ENCODE results near the gene SLCO2A1. TPM values are rescaled to one million over a fixed set of nuclear protein-coding genes. Genes with fewer than 3 reads are reported as not detected.

Gene SLCO2A1
- total RNA-seq, 1 donor from 2014 or later, result 18.0 TPM

- H3K9me3 ChIP-seq (replicated peaks), result no peaks in the 10 kb centered on the region
- DNase-seq, result no peak
- peaks cover 58% of the 10 kb centered on the region for H3K4me1 ChIP-seq
- H3K27ac ChIP-seq (replicated peaks), result no peak overlapping the region
- intact Hi-C loops (cut with micrococcal nuclease), result no loop called here
- no peak for TF ChIP-seq CTCF (IDR thresholded peaks at IDR 0.05; ENCODE audit: borderline replicate concordance)
- H3K4me3 ChIP-seq, result no peak overlapping the region
- H3K27me3 ChIP-seq (ENCODE audit: low read depth), result peaks cover 17% of the 10 kb centered on the region
- no peaks in the 10 kb centered on the region for H3K36me3 ChIP-seq
Measured at GRCh38 chr3:133890972-133891644, 138.6 kb downstream of the SLCO2A1 start.

GRCh38 chr3:133890037-133890436, 139.7 kb downstream of the SLCO2A1 start:
- H3K36me3 ChIP-seq, result no peaks in the 10 kb centered on the region
- no peak for TF ChIP-seq CTCF (IDR thresholded peaks at IDR 0.05; ENCODE audit: borderline replicate concordance)
- peaks cover 48% of the 10 kb centered on the region for H3K4me1 ChIP-seq
- H3K9me3 ChIP-seq (replicated peaks), result no peaks in the 10 kb centered on the region
- H3K27me3 ChIP-seq (ENCODE audit: low read depth), result peaks cover 6% of the 10 kb centered on the region
- no peak for DNase-seq
- no peak overlapping the region for H3K27ac ChIP-seq (replicated peaks)
- intact Hi-C loops (cut with micrococcal nuclease), result no loop called here
- no peak overlapping the region for H3K4me3 ChIP-seq

GRCh38 chr3:133888726-133889340, 140.9 kb downstream of the SLCO2A1 start:
- no peak overlapping the region for H3K27ac ChIP-seq (replicated peaks)
- no peaks in the 10 kb centered on the region for H3K9me3 ChIP-seq (replicated peaks)
- intact Hi-C loops (cut with micrococcal nuclease), result no loop called here
- no peak for TF ChIP-seq CTCF (IDR thresholded peaks at IDR 0.05; ENCODE audit: borderline replicate concordance)
- no peak for DNase-seq
- H3K4me3 ChIP-seq, result no peak overlapping the region
- H3K4me1 ChIP-seq, result peaks cover 40% of the 10 kb centered on the region
- H3K36me3 ChIP-seq, result no peaks in the 10 kb centered on the region
- no peaks in the 10 kb centered on the region for H3K27me3 ChIP-seq (ENCODE audit: low read depth)

- intact Hi-C loops (cut with micrococcal nuclease), result no loop called here
- Histone ChIP-seq H3K4me1 (peaks cover 41% of the 10 kb centered on the region), H3K27ac (replicated peaks) (no peak overlapping the region), H3K27me3 (ENCODE audit: low read depth) (no peaks in the 10 kb centered on the region), H3K9me3 (replicated peaks) (no peaks in the 10 kb centered on the region), H3K36me3 (no peaks in the 10 kb centered on the region), H3K4me3 (no peak overlapping the region)
- no peak for DNase-seq
- no peak for TF ChIP-seq CTCF (IDR thresholded peaks at IDR 0.05; ENCODE audit: borderline replicate concordance)
Measured at GRCh38 chr3:133887803-133888703, 141.7 kb downstream of the SLCO2A1 start.

GRCh38 chr3:133887074-133887802, 142.5 kb downstream of the SLCO2A1 start:
- intact Hi-C loops (cut with micrococcal nuclease), result no loop called here

More at GRCh38 chr3:133887074-133887802, 142.5 kb downstream of the SLCO2A1 start:
- Histone ChIP-seq H3K4me3 (no peak overlapping the region), H3K36me3 (peaks cover under 1% of the 10 kb centered on the region), H3K9me3 (replicated peaks) (no peaks in the 10 kb centered on the region), H3K4me1 (peaks cover 36% of the 10 kb centered on the region), H3K27me3 (ENCODE audit: low read depth) (no peaks in the 10 kb centered on the region), H3K27ac (replicated peaks) (no peak overlapping the region)
- TF ChIP-seq CTCF (IDR thresholded peaks at IDR 0.05; ENCODE audit: borderline replicate concordance), result no peak
- no peak for DNase-seq

Data from left ventricle myocardium inferior (tissue), 1 donor.